ENCODE data around the gene JPT2.

GRCh38 chr16:1673424-1674151 lies 4.5 kb upstream of the JPT2 start:
- TF ChIP-seq CTCF (conservative IDR thresholded peaks at IDR 0.05 in 1 of 2, IDR thresholded peaks at IDR 0.05 in 1 of 2; ENCODE audit: low read depth in 1 of 2, low read length in 2 of 2) (no peak), EZH2 (IDR thresholded peaks at IDR 0.05; ENCODE audit: low read length, missing control alignments) (no peak)
